IPS-20b (cell line): ENCODE results near the gene NTN3.
A peak's percentile ranks its signal among the peaks of the same experiment; 100 is the strongest.
"Not testable (repeated sequence)": the region's sequence is repeated elsewhere in the genome, so short reads cannot be mapped to it uniquely, and the experiment has no call there.

Experiments used
- H3K27ac ChIP-seq: one replicate; pipeline ENCODE4 v1.5.1; 2013; ENCODE audit warnings: low read length
- H3K27me3 ChIP-seq: 2 replicates; pipeline ENCODE4 v1.6.1; 2013; ENCODE audit warnings: mild to moderate bottlenecking, low read length, inconsistent platforms; ENCODE audit not compliant: insufficient read depth
- H3K36me3 ChIP-seq: 2 replicates; pipeline ENCODE4 v1.6.1; 2013; ENCODE audit warnings: low read depth, mild to moderate bottlenecking, inconsistent platforms, low read length, moderate library complexity; ENCODE audit not compliant: insufficient read depth
- H3K4me1 ChIP-seq: 2 replicates; pipeline ENCODE4 v1.6.1; 2013; ENCODE audit warnings: mild to moderate bottlenecking, control low read depth, inconsistent platforms, low read length, moderate library complexity; ENCODE audit not compliant: insufficient read depth
- H3K4me3 ChIP-seq: 2 replicates; pipeline ENCODE4 v1.5.1; 2013; ENCODE audit warnings: mild to moderate bottlenecking, low read length, inconsistent platforms
- H3K9ac ChIP-seq: 2 replicates; pipeline ENCODE4 v1.6.1; 2013; ENCODE audit warnings: low read depth, mild to moderate bottlenecking, inconsistent platforms, low read length, moderate library complexity
- H3K9me3 ChIP-seq: 2 replicates; pipeline ENCODE4 v1.6.1; 2013; ENCODE audit warnings: mild to moderate bottlenecking, low read depth, low read length, inconsistent platforms; ENCODE audit not compliant: insufficient read depth

NTN3 gene

DNA sequence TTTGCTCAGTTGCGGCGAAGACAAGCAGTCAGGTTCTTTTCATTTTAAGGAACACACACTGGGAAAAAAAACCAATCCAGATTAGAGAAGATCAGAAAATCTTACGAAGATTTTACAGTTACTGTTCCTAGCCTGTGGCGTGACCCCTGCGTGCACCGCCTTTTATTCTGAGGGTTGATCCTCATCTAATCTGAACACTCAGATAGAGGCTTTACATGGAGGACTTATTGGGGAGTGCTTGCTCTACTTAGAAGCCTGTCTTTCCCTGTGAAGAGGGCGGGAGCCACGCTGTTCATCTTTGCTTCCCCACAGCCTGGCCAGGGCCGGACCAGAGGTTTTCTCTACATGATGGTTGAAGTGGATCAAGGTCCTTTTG lies 5.2 kb downstream of the NTN3 start:
- H3K9ac ChIP-seq, result no peak overlapping the region
- H3K27ac ChIP-seq, result no peak overlapping the region
- H3K9me3 ChIP-seq, result no peaks in the 10 kb centered on the region
- no peaks in the 10 kb centered on the region for H3K36me3 ChIP-seq
- H3K27me3 ChIP-seq, result peaks cover 54% of the 10 kb centered on the region
- H3K4me3 ChIP-seq, result peak overlapping the region; percentile 67; the same call in 1 of the 2 replicates
- no peaks in the 10 kb centered on the region for H3K4me1 ChIP-seq

- Histone ChIP-seq H3K27me3 (peaks cover 50% of the 10 kb centered on the region), H3K9me3 (no peaks in the 10 kb centered on the region), H3K36me3 (no peaks in the 10 kb centered on the region), H3K9ac (no peak overlapping the region), H3K27ac (no peak overlapping the region), H3K4me3 (no peak overlapping the region), H3K4me1 (no peaks in the 10 kb centered on the region)
Measured at GRCh38 chr16:2476741-2477140, 5.6 kb downstream of the NTN3 start.

DNA sequence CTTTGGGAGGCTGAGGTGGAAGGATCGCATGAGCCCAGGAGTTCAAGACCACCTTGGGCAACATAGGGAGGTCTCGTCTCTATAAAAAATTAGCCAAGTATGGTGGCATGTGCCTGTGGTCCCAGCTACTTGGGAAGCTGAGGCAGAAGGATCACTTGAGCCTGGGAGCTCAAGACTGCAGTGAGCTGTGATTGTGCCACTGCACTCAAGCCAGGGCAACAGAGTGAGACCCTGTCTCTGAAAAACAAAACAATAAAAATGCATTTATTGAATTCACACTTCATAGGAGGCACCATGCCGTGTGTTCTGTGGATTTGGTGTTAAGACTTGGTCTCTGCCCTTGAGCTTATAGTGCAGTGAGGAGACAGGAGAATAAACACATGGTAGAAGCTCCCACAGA lies 6.2 kb downstream of the NTN3 start:
- Histone ChIP-seq H3K36me3 (no peaks in the 10 kb centered on the region), H3K4me3 (no peak overlapping the region), H3K4me1 (no peaks in the 10 kb centered on the region), H3K27me3 (peaks cover 44% of the 10 kb centered on the region), H3K9me3 (no peaks in the 10 kb centered on the region), H3K9ac (no peak overlapping the region), H3K27ac (no peak overlapping the region)

- peaks cover 35% of the 10 kb centered on the region for H3K27me3 ChIP-seq
- no peak overlapping the region for H3K27ac ChIP-seq
- H3K4me1 ChIP-seq, result no peaks in the 10 kb centered on the region
- H3K36me3 ChIP-seq, result no peaks in the 10 kb centered on the region; the same call in 1 of the 2 replicates
- no peaks in the 10 kb centered on the region for H3K9me3 ChIP-seq
- no peak overlapping the region for H3K4me3 ChIP-seq
- no peak overlapping the region for H3K9ac ChIP-seq
Measured at GRCh38 chr16:2478279-2478678, 7.2 kb downstream of the NTN3 start.

DNA sequence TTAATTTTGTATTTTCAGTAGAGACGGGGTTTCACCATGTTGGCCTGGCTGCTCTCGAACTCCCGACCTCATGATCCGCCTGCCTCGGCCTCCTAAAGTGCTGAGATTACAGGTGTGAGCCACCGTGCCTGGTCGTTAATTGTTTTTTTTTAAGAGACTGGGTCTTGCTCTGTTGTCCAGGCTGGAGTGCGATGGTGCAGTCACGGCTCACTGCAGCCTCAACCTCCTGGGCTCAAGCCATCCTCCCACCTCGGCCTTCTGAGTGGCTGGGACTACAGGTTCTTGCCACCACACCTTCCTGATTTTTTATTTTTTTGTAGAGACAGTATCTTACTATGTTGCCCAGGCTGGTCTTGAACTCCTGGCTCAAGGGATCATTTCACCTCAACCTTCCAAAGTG lies 8.9 kb downstream of the NTN3 start:
- H3K27ac ChIP-seq, H3K36me3 ChIP-seq, H3K4me3 ChIP-seq, H3K4me1 ChIP-seq, H3K9ac ChIP-seq, H3K9me3 ChIP-seq: not testable (repeated sequence)
- peaks cover 21% of the 10 kb centered on the region for H3K27me3 ChIP-seq

DNA sequence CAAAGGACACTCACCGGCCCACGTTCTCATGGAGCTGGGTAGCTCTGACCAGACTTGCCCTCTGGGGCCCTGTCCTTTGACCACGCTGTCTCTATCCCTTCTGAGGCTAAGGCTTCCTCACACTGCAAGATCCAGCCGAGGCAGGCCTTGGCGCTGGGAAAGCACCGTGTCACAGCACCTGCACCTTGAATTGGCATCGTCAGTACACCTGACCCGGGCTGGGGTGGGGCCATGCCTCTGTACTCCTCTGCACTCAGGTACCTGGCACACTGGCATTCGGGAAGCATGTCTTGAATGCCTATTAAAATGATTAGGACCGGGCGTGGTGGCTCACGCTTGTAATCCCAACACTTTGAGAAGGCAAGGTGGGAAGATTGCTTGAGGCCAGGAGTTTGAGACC lies 9.9 kb downstream of the NTN3 start:
- no peaks in the 10 kb centered on the region; the same call in 1 of the 2 replicates for H3K36me3 ChIP-seq
- no peaks in the 10 kb centered on the region for H3K9me3 ChIP-seq
- H3K9ac ChIP-seq, result no peak overlapping the region
- peaks cover 17% of the 10 kb centered on the region for H3K27me3 ChIP-seq
- no peak overlapping the region for H3K4me3 ChIP-seq
- H3K27ac ChIP-seq, result no peak overlapping the region
- no peaks in the 10 kb centered on the region for H3K4me1 ChIP-seq

- Histone ChIP-seq H3K27ac (no peak overlapping the region), H3K9ac (no peak overlapping the region), H3K36me3 (no peaks in the 10 kb centered on the region; the same call in 1 of the 2 replicates), H3K27me3 (peaks cover 9% of the 10 kb centered on the region), H3K9me3 (no peaks in the 10 kb centered on the region), H3K4me1 (no peaks in the 10 kb centered on the region), H3K4me3 (no peak overlapping the region)
Measured at GRCh38 chr16:2481676-2482075, 10.6 kb downstream of the NTN3 start.

DNA sequence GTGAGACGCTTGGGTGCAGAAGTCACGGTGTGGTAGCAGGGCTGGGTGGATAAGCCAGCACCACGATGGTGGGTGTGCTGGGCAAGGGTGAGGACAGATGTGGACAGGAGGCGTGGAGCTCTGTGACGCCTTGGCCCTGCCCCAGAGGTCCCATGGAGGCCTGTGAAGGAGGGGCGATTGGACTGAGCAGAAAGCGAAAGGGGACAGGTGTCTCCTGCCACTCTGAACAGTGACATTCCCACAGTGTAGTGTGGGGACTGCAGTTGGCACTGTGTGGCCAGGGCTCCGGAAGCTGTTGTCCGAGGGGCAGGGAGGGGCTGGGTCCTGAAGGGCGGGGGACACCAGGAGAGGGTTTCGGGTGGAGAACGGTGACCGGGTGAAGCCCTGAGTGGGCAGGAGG lies 11.2 kb downstream of the NTN3 start:
- Histone ChIP-seq H3K4me1 (no peaks in the 10 kb centered on the region), H3K27ac (no peak overlapping the region), H3K36me3 (no peaks in the 10 kb centered on the region; the same call in 1 of the 2 replicates), H3K9ac (no peak overlapping the region), H3K4me3 (no peak overlapping the region), H3K27me3 (0 out of 2 replicates have a peak, but pooled peaks cover 4% of the 10 kb centered on the region), H3K9me3 (no peaks in the 10 kb centered on the region)

GRCh38 chr16:2482708-2483534 lies 11.8 kb downstream of the NTN3 start:
- Histone ChIP-seq H3K36me3 (no peaks in the 10 kb centered on the region; the same call in 1 of the 2 replicates), H3K9me3 (no peaks in the 10 kb centered on the region), H3K4me1 (no peaks in the 10 kb centered on the region), H3K27ac (no peak overlapping the region), H3K9ac (no peak overlapping the region), H3K27me3 (no peaks in the 10 kb centered on the region), H3K4me3 (no peak overlapping the region)

DNA sequence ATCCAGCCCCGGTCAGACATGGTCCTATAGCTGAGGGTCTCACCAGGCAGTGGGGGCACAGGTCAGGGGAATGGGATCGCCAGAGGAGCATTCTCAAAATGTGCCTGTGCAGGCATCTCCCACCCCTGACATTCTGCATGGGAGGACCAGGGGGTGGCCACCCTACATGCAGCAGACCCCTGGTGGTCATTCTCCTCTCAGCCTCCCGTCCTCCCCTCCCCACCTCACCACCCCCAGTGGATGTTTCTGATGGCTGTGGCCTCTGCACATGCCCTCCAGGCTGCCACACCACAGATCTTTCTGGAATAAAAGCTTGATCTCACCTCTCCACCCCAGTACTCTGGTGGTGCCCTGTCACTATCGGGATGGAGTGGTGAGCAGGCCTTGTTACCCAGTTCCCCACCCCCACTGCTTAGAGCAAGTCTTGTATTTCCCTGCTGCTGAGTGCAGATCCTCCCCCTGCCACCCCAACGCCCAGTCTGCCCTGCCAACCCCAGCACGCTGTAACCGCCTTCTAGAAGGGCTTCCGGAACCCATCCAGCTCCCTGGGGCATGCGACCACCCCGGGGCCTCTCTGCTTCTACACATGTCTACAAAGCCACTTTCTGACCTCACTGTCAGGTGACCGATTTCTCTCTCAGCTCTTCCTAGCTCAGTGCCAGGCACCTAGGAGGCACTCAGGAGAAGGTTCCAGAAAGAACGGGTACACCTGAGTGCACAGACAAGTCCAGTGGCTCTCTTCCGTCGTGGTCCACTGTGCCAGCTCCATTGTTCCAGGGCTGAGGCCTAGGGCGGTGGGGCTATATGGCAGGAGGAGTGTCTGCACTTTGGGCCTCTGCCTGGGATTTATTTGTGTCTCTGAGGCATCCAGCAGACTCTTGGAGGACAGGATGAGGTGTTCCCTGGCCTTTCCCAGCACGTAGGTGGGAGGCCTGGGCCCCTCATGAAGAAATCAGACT lies 13.1 kb downstream of the NTN3 start:
- Histone ChIP-seq H3K4me3 (no peak overlapping the region), H3K9me3 (no peaks in the 10 kb centered on the region), H3K9ac (no peak overlapping the region)

GRCh38 chr16:2484898-2485508 lies 13.9 kb downstream of the NTN3 start:
- Histone ChIP-seq H3K27me3 (no peaks in the 10 kb centered on the region), H3K9ac (no peak overlapping the region), H3K36me3 (no peaks in the 10 kb centered on the region; the same call in 1 of the 2 replicates), H3K27ac (no peak overlapping the region), H3K9me3 (no peaks in the 10 kb centered on the region), H3K4me3 (no peak overlapping the region), H3K4me1 (no peaks in the 10 kb centered on the region)

More for the DNA sequence above, 13.1 kb downstream of the NTN3 start:
- H3K27ac ChIP-seq, result no peak overlapping the region
- no peaks in the 10 kb centered on the region for H3K4me1 ChIP-seq
- no peaks in the 10 kb centered on the region; the same call in 1 of the 2 replicates for H3K36me3 ChIP-seq
- H3K27me3 ChIP-seq, result no peaks in the 10 kb centered on the region
